Measurements from ENCODE around the gene MYOC. TPM values are rescaled to one million over a fixed set of nuclear protein-coding genes. Genes with fewer than 3 reads are reported as not detected.

MYOC gene
- total RNA-seq, 2 experiments from 2014 or later = not detected

DNA sequence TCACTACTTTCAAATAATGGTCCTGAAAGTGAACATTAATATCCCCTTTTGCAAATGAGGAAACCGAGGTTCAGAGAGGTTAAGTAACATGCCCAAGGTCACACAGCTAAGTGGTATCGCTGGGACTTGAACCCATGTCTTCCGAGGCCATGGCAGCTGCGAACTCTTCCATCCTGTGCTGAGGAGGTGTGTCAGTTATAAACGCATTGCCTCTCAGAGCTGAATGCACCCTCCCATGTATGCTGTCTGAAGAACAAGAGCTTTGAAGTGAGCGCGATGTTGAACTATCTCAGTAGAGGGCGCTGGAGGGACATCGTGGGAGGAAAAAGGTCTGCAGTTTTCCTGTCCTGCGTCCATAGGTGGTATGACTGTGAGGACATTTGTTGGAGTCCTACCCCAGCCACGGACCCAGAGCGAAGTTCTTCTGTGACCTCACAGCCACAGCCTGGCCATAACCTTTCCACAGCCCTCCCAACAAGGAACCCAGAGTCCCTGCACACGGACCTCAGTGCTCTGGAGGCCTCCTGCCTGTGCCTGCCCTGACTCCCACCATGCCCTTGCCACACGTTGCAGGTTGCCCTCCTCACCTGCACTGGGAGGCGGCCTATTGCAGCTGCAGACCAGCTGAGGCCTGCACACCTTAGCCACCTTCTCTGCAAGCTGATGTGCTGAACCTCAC is 7.5 kb downstream of the MYOC start:
- Mint-ChIP-seq H3K27ac (no peak overlapping the region), H3K36me3 (ENCODE audit: low read depth) (no peaks in the 10 kb centered on the region), H3K9me3 (ENCODE audit: insufficient read depth) (no peaks in the 10 kb centered on the region), H3K4me3 (no peak overlapping the region), H3K27me3 (ENCODE audit: low read depth) (peaks cover 8% of the 10 kb centered on the region), H3K4me1 (ENCODE audit: low read depth) (peaks cover 6% of the 10 kb centered on the region)
- DNase-seq = peak; percentile 82
- ChIA-PET CTCF (interaction anchor here (0.5 to 3.7 kb wide), 45 partner anchors 9 to 766 kb away, joined by 3 to 64 read pairs (median 4); partner anchors contain the start of genes DNM3, PRRC2C and VAMP4), POLR2A (no interaction called here)
- ATAC-seq = peak; percentile 86

DNA sequence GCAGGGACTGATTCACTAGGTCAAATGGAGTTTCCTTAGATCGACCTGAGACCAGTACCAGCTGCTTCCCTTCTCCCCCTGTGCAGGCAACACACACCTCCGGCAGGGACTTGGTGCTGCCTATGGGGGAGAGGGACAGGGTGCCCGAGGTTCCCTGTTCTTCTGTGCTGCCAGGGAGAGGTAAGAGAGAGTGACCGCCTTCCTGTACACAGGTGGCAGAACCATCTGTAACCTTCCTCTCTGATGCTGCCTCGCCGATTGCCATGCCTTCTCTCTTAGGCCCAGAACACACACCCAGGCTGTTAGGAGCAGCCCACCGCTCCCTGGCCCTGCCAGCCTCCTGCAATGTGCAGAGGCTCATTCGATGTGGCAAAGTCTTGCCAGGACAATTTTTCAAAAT is 9.3 kb downstream of the MYOC start:
- Mint-ChIP-seq H3K27ac (no peak overlapping the region), H3K4me1 (ENCODE audit: low read depth) (peaks cover 6% of the 10 kb centered on the region), H3K4me3 (no peak overlapping the region), H3K27me3 (ENCODE audit: low read depth) (peaks cover 6% of the 10 kb centered on the region), H3K36me3 (ENCODE audit: low read depth) (no peaks in the 10 kb centered on the region), H3K9me3 (ENCODE audit: insufficient read depth) (no peaks in the 10 kb centered on the region)
- ChIA-PET POLR2A (no interaction called here), CTCF (interaction anchor here (2.0 to 3.7 kb wide), 2 partner anchors 12 to 18 kb away, joined by 9 to 38 read pairs; no protein-coding TSS in a partner anchor)
- DNase-seq (no peak), ATAC-seq (no peak)

- Mint-ChIP-seq H3K27me3 (ENCODE audit: low read depth) (peaks cover 6% of the 10 kb centered on the region), H3K36me3 (ENCODE audit: low read depth) (no peaks in the 10 kb centered on the region), H3K9me3 (ENCODE audit: insufficient read depth) (no peaks in the 10 kb centered on the region), H3K4me1 (ENCODE audit: low read depth) (peaks cover 6% of the 10 kb centered on the region), H3K4me3 (no peak overlapping the region), H3K27ac (no peak overlapping the region)
- ChIA-PET POLR2A (no interaction called here), CTCF (interaction anchor here (0.9 kb wide), 1 partner anchor 74 kb away, joined by 3 read pairs; no protein-coding TSS in a partner anchor)
- no peak for ATAC-seq
- no peak for DNase-seq
Measured at GRCh38 chr1:171642197-171642596, 10.3 kb downstream of the MYOC start.

- ATAC-seq = no peak
- H3K27ac Mint-ChIP-seq = no peak overlapping the region
- no peak overlapping the region for H3K4me3 Mint-ChIP-seq
- H3K36me3 Mint-ChIP-seq (ENCODE audit: low read depth) = no peaks in the 10 kb centered on the region
- ChIA-PET POLR2A (no interaction called here), CTCF (interaction anchor here (0.9 kb wide), 1 partner anchor 75 kb away, joined by 3 read pairs; no protein-coding TSS in a partner anchor)
- no peaks in the 10 kb centered on the region for H3K9me3 Mint-ChIP-seq (ENCODE audit: insufficient read depth)
- peaks cover 6% of the 10 kb centered on the region for H3K4me1 Mint-ChIP-seq (ENCODE audit: low read depth)
- no peak for DNase-seq
- H3K27me3 Mint-ChIP-seq (ENCODE audit: low read depth) = peaks cover 6% of the 10 kb centered on the region
Measured at GRCh38 chr1:171641076-171641864, 11.2 kb downstream of the MYOC start.

GRCh38 chr1:171640225-171640624 is 12.3 kb downstream of the MYOC start:
- POLR2A ChIA-PET = no interaction called here

DNA sequence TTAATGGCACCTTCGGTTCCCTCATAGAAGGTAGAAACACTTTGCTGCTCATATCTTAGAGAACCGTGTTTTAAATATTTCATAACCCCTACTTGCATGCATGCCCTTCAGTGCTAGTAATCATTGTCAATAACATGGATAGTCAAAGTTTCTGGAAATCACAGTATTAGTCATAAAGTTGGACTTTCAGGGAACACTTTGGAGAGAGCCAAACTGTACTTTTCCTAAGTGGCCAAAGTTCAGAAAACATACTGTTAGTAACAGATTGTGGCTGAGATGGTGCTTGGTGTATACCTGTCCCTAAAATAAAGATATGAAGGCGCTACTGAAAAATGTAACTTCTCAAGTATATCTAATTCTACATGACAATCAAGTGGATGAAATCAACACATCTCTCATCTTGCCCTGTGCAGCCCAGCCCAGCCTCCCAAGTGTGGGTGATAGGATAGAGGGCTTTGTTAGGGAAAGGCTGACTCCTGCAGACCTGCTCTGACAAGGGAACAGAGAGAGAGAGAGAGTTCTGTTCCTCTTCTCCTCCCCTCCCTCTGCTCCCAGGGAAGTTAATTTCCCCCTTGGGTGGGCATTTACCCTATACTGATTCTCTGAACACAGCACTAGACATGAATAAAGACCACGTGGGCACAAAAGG is 14.4 kb downstream of the MYOC start:
- Mint-ChIP-seq H3K27ac (no peak overlapping the region), H3K36me3 (ENCODE audit: low read depth) (no peaks in the 10 kb centered on the region), H3K4me3 (no peak overlapping the region), H3K27me3 (ENCODE audit: low read depth) (no peaks in the 10 kb centered on the region), H3K4me1 (ENCODE audit: low read depth) (no peaks in the 10 kb centered on the region), H3K9me3 (ENCODE audit: insufficient read depth) (no peaks in the 10 kb centered on the region)
- DNase-seq (no peak), ATAC-seq (no peak)
- POLR2A ChIA-PET = no interaction called here
- CTCF ChIA-PET = no interaction called here

More at GRCh38 chr1:171640225-171640624, 12.3 kb downstream of the MYOC start:
- Mint-ChIP-seq H3K4me3 (no peak overlapping the region), H3K36me3 (ENCODE audit: low read depth) (no peaks in the 10 kb centered on the region), H3K27ac (no peak overlapping the region), H3K4me1 (ENCODE audit: low read depth) (peaks cover 6% of the 10 kb centered on the region), H3K27me3 (ENCODE audit: low read depth) (peaks cover 6% of the 10 kb centered on the region), H3K9me3 (ENCODE audit: insufficient read depth) (no peaks in the 10 kb centered on the region)
- ATAC-seq (no peak), DNase-seq (no peak)
- CTCF ChIA-PET = no interaction called here

DNA sequence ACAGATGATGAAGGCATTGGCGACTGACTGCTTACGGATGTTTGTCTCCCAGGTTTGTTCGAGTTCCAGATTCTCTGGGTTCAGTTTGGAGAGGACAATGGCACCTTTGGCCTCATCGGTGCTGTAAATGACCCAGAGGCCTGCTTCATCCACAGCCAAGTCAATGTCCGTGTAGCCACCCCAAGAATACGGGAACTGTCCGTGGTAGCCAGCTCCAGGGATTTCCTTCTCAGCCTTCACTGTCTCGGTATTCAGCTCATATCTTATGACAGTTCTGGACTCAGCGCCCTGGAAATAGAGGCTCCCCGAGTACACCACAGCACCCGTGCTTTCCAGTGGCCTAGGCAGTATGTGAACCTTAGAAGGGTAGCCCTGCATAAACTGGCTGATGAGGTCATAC is 16.3 kb downstream of the MYOC start:
- H3K9me3 Mint-ChIP-seq (ENCODE audit: insufficient read depth) = no peaks in the 10 kb centered on the region
- peaks cover 3% of the 10 kb centered on the region for H3K27me3 Mint-ChIP-seq (ENCODE audit: low read depth)
- no peaks in the 10 kb centered on the region for H3K36me3 Mint-ChIP-seq (ENCODE audit: low read depth)
- ChIA-PET POLR2A (no interaction called here), CTCF (interaction anchor here (1.1 kb wide), 1 partner anchor 9 kb away, joined by 7 read pairs; no protein-coding TSS in a partner anchor)
- H3K4me1 Mint-ChIP-seq (ENCODE audit: low read depth) = no peaks in the 10 kb centered on the region
- no peak overlapping the region for H3K27ac Mint-ChIP-seq
- DNase-seq = no peak
- H3K4me3 Mint-ChIP-seq = no peak overlapping the region
- ATAC-seq = no peak

- ATAC-seq = no peak
Measured at GRCh38 chr1:171635661-171636060, 16.8 kb downstream of the MYOC start.

GRCh38 chr1:171628225-171628624 is 24.3 kb downstream of the MYOC start:
- POLR2A ChIA-PET = no interaction called here
- DNase-seq (no peak), ATAC-seq (no peak)
- Mint-ChIP-seq H3K36me3 (ENCODE audit: low read depth) (no peaks in the 10 kb centered on the region), H3K27ac (no peak overlapping the region), H3K9me3 (ENCODE audit: insufficient read depth) (no peaks in the 10 kb centered on the region), H3K4me3 (no peak overlapping the region), H3K27me3 (ENCODE audit: low read depth) (peaks cover 12% of the 10 kb centered on the region), H3K4me1 (ENCODE audit: low read depth) (no peaks in the 10 kb centered on the region)
- CTCF ChIA-PET = no interaction called here

More at GRCh38 chr1:171635661-171636060, 16.8 kb downstream of the MYOC start:
- DNase-seq = no peak
- POLR2A ChIA-PET = interaction anchor here (0.8 kb wide), 1 partner anchor 107 kb away, joined by 3 read pairs; no protein-coding TSS in a partner anchor
- peaks cover 3% of the 10 kb centered on the region for H3K27me3 Mint-ChIP-seq (ENCODE audit: low read depth)
- H3K4me3 Mint-ChIP-seq = no peak overlapping the region
- no peaks in the 10 kb centered on the region for H3K9me3 Mint-ChIP-seq (ENCODE audit: insufficient read depth)
- CTCF ChIA-PET = interaction anchor here (1.1 kb wide), 1 partner anchor 9 kb away, joined by 7 read pairs; no protein-coding TSS in a partner anchor
- H3K4me1 Mint-ChIP-seq (ENCODE audit: low read depth) = no peaks in the 10 kb centered on the region
- no peak overlapping the region for H3K27ac Mint-ChIP-seq
- no peaks in the 10 kb centered on the region for H3K36me3 Mint-ChIP-seq (ENCODE audit: low read depth)

GRCh38 chr1:171627020-171627419 is 25.5 kb downstream of the MYOC start:
- Mint-ChIP-seq H3K4me3 (no peak overlapping the region), H3K27ac (no peak overlapping the region), H3K36me3 (ENCODE audit: low read depth) (no peaks in the 10 kb centered on the region), H3K4me1 (ENCODE audit: low read depth) (no peaks in the 10 kb centered on the region), H3K27me3 (ENCODE audit: low read depth) (peaks cover 9% of the 10 kb centered on the region), H3K9me3 (ENCODE audit: insufficient read depth) (no peaks in the 10 kb centered on the region)
- DNase-seq (no peak), ATAC-seq (no peak)
- POLR2A ChIA-PET = no interaction called here
- CTCF ChIA-PET = interaction anchor here (0.8 kb wide), 1 partner anchor 18 kb away, joined by 3 read pairs; no protein-coding TSS in a partner anchor

DNA sequence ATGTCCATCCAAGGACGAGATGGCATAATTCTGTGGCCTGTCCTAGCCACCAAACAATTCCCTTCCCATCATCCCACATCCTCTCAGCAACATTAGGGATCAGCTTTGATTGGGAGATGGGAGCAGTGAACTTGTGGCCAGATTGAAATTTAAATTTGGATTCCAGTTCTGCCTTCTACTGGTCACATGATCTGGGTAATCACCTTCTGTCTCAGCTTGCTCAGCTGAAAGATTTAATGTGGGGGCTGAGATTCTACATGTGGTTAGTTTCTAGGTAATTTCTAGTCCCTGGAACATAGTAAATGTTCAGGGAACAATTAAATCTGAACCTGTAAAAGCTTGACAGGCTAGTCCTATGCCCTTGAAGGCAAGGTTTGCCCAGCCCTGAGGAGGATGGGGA is 27.3 kb downstream of the MYOC start:
- Mint-ChIP-seq H3K27ac (no peak overlapping the region), H3K4me3 (no peak overlapping the region), H3K27me3 (ENCODE audit: low read depth) (peaks cover 9% of the 10 kb centered on the region), H3K4me1 (ENCODE audit: low read depth) (no peaks in the 10 kb centered on the region), H3K36me3 (ENCODE audit: low read depth) (no peaks in the 10 kb centered on the region), H3K9me3 (ENCODE audit: insufficient read depth) (no peaks in the 10 kb centered on the region)
- ATAC-seq (no peak), DNase-seq (no peak)
- ChIA-PET CTCF (interaction anchor here (2.3 kb wide), 1 partner anchor 19 kb away, joined by 9 read pairs; no protein-coding TSS in a partner anchor), POLR2A (no interaction called here)
